GM23338 (cell line): Measurements from ENCODE around the gene SNTB2. TPM values are rescaled to one million over a fixed set of nuclear protein-coding genes. Genes with fewer than 3 reads are reported as not detected.

Experiments
- ATAC-seq: fragments of 200-7000 bp; cut with Tn5 transposase; 3 replicates; pipeline ENCODE4 v1.9.1; 2020
- DNase-seq: peaks from one replicate; pipeline ENCODE4 v3.0.0-alpha.2; 2015; ENCODE audit warnings: low spot score
- H2AFZ ChIP-seq: fragments of 200-600 bp; sonication (generic); 2 replicates; pipeline ENCODE4 v1.8.0; 2016; ENCODE audit warnings: antibody characterized with exemption, mild to moderate bottlenecking, moderate library complexity
- H3F3A ChIP-seq: fragments of 200-600 bp; sonication (generic); replicated peaks from 2 replicates; pipeline ENCODE4 v1.8.0; 2017; ENCODE audit warnings: antibody characterized with exemption, mixed run types, low read depth
- H3K27ac ChIP-seq: fragments of 200-600 bp; sonication (generic); 2 replicates; pipeline ENCODE4 v1.6.1; 2016; ENCODE audit warnings: low read depth
- H3K27me3 ChIP-seq: fragments of 200-600 bp; sonication (generic); 2 replicates; pipeline ENCODE4 v1.8.0; 2016; ENCODE audit warnings: mild to moderate bottlenecking, mixed run types, moderate library complexity; ENCODE audit not compliant: insufficient read depth
- H3K36me3 ChIP-seq: fragments of 200-600 bp; sonication (generic); 2 replicates; pipeline ENCODE4 v1.8.0; 2016; ENCODE audit warnings: mild to moderate bottlenecking; ENCODE audit not compliant: insufficient read depth
- H3K4me1 ChIP-seq: fragments of 200-600 bp; sonication (generic); 2 replicates; pipeline ENCODE4 v1.8.0; 2016; ENCODE audit warnings: mild to moderate bottlenecking, moderate library complexity; ENCODE audit not compliant: insufficient read depth
- H3K4me2 ChIP-seq: fragments of 200-600 bp; sonication (generic); 2 replicates; pipeline ENCODE4 v1.7.1; 2017; ENCODE audit warnings: mixed run types
- H3K4me3 ChIP-seq: fragments of 200-600 bp; sonication (generic); 2 replicates; pipeline ENCODE4 v1.6.1; 2016; ENCODE audit warnings: mixed run types
- H3K79me2 ChIP-seq: fragments of 200-600 bp; sonication (generic); replicated peaks from 2 replicates; pipeline ENCODE4 v1.8.0; 2017; ENCODE audit warnings: mild to moderate bottlenecking; ENCODE audit not compliant: insufficient read depth
- H3K9me2 ChIP-seq: fragments of 200-600 bp; sonication (generic); 2 replicates; pipeline ENCODE4 v1.8.0; 2017; ENCODE audit not compliant: insufficient read depth
- H4K20me1 ChIP-seq: fragments of 200-600 bp; sonication (generic); replicated peaks from 2 replicates; pipeline ENCODE4 v1.8.0; 2017; ENCODE audit warnings: mild to moderate bottlenecking; ENCODE audit not compliant: insufficient read depth
- H3K27ac Mint-ChIP-seq: 2 replicates; pipeline ENCODE4 v1.8.0; 2020; ENCODE audit warnings: inconsistent platforms, mild to moderate bottlenecking, moderate library complexity, mixed read lengths
- H3K27me3 Mint-ChIP-seq: 3 replicates; pipeline ENCODE4 v1.8.0; 2022; ENCODE audit warnings: low read depth, mild to moderate bottlenecking, moderate library complexity, mixed read lengths, inconsistent platforms; ENCODE audit not compliant: insufficient read depth, poor library complexity
- H3K36me3 Mint-ChIP-seq: 3 replicates; pipeline ENCODE4 v1.8.0; 2021; ENCODE audit warnings: low read depth, mild to moderate bottlenecking, inconsistent platforms, moderate library complexity, mixed read lengths
- H3K4me1 Mint-ChIP-seq: 3 replicates; pipeline ENCODE4 v1.8.0; 2020; ENCODE audit warnings: mild to moderate bottlenecking, inconsistent platforms, mixed read lengths
- H3K4me3 Mint-ChIP-seq: 3 replicates; pipeline ENCODE4 v1.8.0; 2021; ENCODE audit warnings: moderate library complexity, mild to moderate bottlenecking, inconsistent platforms, mixed read lengths
- H3K9me3 Mint-ChIP-seq: 3 replicates; pipeline ENCODE4 v1.8.0; 2020; ENCODE audit warnings: moderate library complexity, mild to moderate bottlenecking, inconsistent platforms, mixed read lengths
- CREB1 ChIP-seq: fragments of 250-450 bp; sonication (Bioruptor Pico); IDR thresholded peaks from 2 replicates; pipeline ENCODE4 v1.5.0; 2020; ENCODE audit warnings: low read depth, mild to moderate bottlenecking, moderate library complexity
- CTCF ChIP-seq, 2 experiments: fragments of 200-600 bp in 1 of 2; sonication (generic) in 1 of 2; conservative IDR thresholded peaks; 2 replicates each; pipeline versions ENCODE4 v1.5.1 to v1.6.1; 2016 to 2017; ENCODE audit warnings: antibody characterized with exemption in 2 of 2, low read depth in 2 of 2, mild to moderate bottlenecking in 2 of 2, moderate library complexity in 1 of 2
- ETS1 ChIP-seq: IDR thresholded peaks from 2 replicates; pipeline ENCODE4 v1.6.1; 2016; ENCODE audit warnings: antibody characterized with exemption
- EZH2 ChIP-seq: fragments of 200-600 bp; sonication (generic); IDR thresholded peaks from one replicate; pipeline ENCODE4 v1.8.0; 2017; ENCODE audit warnings: antibody characterized with exemption, mild to moderate bottlenecking, low read depth; ENCODE audit not compliant: unreplicated experiment
- EZH2phosphoT487 ChIP-seq: fragments of 200-600 bp; sonication (generic); IDR thresholded peaks from one replicate; pipeline ENCODE4 v1.8.1; 2018; ENCODE audit warnings: antibody characterized with exemption; ENCODE audit not compliant: unreplicated experiment
- JUNB ChIP-seq: IDR thresholded peaks from one replicate; pipeline ENCODE4 v1.6.1; 2016; ENCODE audit warnings: antibody characterized with exemption; ENCODE audit not compliant: unreplicated experiment
- NANOG ChIP-seq: IDR thresholded peaks from 2 replicates; pipeline ENCODE4 v1.6.1; 2016; ENCODE audit warnings: antibody characterized with exemption, borderline replicate concordance
- POLR2AphosphoS5 ChIP-seq: IDR thresholded peaks from 2 replicates; pipeline ENCODE4 v1.6.1; 2016; ENCODE audit warnings: antibody characterized with exemption, low read depth
- REST ChIP-seq: IDR thresholded peaks from one replicate; pipeline ENCODE4 v1.6.1; 2018; ENCODE audit warnings: antibody characterized with exemption; ENCODE audit not compliant: unreplicated experiment
- STAT1 ChIP-seq: IDR thresholded peaks from one replicate; pipeline ENCODE4 v1.6.1; 2016; ENCODE audit warnings: antibody characterized with exemption; ENCODE audit not compliant: unreplicated experiment
- ZNF114 ChIP-seq: fragments of 250-450 bp; sonication (Bioruptor Pico); IDR thresholded peaks from 2 replicates; pipeline ENCODE4 v1.5.0; 2020; ENCODE audit warnings: mild to moderate bottlenecking, moderate library complexity
- ZNF331 ChIP-seq: fragments of 250-450 bp; sonication (Bioruptor Pico); IDR thresholded peaks from 2 replicates; pipeline ENCODE4 v1.5.0; 2020; ENCODE audit warnings: low read depth, mild to moderate bottlenecking, moderate library complexity
- polyA plus RNA-seq: library from polyadenylated mRNA; unstranded; fragments of >200 nt; fragmentation: Nextera tagmentation; extraction: Ambion mirVana; gene quantifications from 2 replicates; pipeline ENCODE4 v1.2.1, GENCODE V29; 2016
- total RNA-seq: library from RNA; depleted of rRNA; stranded (reverse); fragments of >200 nt; shearing (Covaris generic); gene quantifications from 2 replicates; pipeline ENCODE4 v1.2.3, GENCODE V29; 2014
- TF ChIP-seq, protein P1 (sequence below): fragments of 250-450 bp; sonication (Bioruptor Pico); IDR thresholded peaks from 2 replicates; pipeline ENCODE4 v1.5.0; 2020; ENCODE audit warnings: mild to moderate bottlenecking, moderate library complexity

The SNTB2 gene
- total and polyA plus RNA-seq, 2 experiments from 2014 or later = 4.8 to 42.7 TPM

- H3K4me1 ChIP-seq = no peaks in the 10 kb centered on the region
- ATAC-seq (no peak), DNase-seq (no peak)
- H4K20me1 ChIP-seq = peaks cover 8% of the 10 kb centered on the region; the same call in 1 of the 2 replicates
- H2AFZ ChIP-seq = no peak overlapping the region
- no peak overlapping the region for H3K4me2 ChIP-seq
- H3K4me3 ChIP-seq = no peak overlapping the region
- H3K9me2 ChIP-seq = no peaks in the 10 kb centered on the region
- no peak overlapping the region for H3K4me3 Mint-ChIP-seq
- no peaks in the 10 kb centered on the region for H3K4me1 Mint-ChIP-seq
- H3K27me3 ChIP-seq = no peaks in the 10 kb centered on the region
- TF ChIP-seq, protein P1, sequence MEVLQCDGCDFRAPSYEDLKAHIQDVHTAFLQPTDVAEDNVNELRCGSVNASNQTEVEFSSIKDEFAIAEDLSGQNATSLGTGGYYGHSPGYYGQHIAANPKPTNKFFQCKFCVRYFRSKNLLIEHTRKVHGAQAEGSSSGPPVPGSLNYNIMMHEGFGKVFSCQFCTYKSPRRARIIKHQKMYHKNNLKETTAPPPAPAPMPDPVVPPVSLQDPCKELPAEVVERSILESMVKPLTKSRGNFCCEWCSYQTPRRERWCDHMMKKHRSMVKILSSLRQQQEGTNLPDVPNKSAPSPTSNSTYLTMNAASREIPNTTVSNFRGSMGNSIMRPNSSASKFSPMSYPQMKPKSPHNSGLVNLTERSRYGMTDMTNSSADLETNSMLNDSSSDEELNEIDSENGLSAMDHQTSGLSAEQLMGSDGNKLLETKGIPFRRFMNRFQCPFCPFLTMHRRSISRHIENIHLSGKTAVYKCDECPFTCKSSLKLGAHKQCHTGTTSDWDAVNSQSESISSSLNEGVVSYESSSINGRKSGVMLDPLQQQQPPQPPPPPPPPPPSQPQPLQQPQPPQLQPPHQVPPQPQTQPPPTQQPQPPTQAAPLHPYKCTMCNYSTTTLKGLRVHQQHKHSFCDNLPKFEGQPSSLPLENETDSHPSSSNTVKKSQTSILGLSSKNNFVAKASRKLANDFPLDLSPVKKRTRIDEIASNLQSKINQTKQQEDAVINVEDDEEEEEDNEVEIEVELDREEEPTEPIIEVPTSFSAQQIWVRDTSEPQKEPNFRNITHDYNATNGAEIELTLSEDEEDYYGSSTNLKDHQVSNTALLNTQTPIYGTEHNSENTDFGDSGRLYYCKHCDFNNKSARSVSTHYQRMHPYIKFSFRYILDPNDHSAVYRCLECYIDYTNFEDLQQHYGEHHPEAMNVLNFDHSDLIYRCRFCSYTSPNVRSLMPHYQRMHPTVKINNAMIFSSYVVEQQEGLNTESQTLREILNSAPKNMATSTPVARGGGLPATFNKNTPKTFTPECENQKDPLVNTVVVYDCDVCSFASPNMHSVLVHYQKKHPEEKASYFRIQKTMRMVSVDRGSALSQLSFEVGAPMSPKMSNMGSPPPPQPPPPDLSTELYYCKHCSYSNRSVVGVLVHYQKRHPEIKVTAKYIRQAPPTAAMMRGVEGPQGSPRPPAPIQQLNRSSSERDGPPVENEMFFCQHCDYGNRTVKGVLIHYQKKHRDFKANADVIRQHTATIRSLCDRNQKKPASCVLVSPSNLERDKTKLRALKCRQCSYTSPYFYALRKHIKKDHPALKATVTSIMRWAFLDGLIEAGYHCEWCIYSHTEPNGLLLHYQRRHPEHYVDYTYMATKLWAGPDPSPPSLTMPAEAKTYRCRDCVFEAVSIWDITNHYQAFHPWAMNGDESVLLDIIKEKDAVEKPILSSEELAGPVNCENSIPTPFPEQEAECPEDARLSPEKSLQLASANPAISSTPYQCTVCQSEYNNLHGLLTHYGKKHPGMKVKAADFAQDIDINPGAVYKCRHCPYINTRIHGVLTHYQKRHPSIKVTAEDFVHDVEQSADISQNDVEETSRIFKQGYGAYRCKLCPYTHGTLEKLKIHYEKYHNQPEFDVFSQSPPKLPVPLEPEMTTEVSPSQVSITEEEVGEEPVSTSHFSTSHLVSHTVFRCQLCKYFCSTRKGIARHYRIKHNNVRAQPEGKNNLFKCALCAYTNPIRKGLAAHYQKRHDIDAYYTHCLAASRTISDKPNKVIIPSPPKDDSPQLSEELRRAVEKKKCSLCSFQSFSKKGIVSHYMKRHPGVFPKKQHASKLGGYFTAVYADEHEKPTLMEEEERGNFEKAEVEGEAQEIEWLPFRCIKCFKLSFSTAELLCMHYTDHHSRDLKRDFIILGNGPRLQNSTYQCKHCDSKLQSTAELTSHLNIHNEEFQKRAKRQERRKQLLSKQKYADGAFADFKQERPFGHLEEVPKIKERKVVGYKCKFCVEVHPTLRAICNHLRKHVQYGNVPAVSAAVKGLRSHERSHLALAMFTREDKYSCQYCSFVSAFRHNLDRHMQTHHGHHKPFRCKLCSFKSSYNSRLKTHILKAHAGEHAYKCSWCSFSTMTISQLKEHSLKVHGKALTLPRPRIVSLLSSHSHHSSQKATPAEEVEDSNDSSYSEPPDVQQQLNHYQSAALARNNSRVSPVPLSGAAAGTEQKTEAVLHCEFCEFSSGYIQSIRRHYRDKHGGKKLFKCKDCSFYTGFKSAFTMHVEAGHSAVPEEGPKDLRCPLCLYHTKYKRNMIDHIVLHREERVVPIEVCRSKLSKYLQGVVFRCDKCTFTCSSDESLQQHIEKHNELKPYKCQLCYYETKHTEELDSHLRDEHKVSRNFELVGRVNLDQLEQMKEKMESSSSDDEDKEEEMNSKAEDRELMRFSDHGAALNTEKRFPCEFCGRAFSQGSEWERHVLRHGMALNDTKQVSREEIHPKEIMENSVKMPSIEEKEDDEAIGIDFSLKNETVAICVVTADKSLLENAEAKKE (CRISPR knock-in tag) = no peak
- TF ChIP-seq JUNB (no peak), CREB1 (no peak), STAT1 (no peak), ETS1 (no peak), NANOG (no peak), EZH2 (no peak), POLR2AphosphoS5 (no peak), ZNF114 (no peak), EZH2phosphoT487 (no peak), REST (no peak), CTCF (conservative IDR thresholded peaks at IDR 0.05; ENCODE audit: low read depth in 2 of 2) (no peak), ZNF331 (CRISPR knock-in tag) (no peak)
- H3K27ac ChIP-seq = no peak overlapping the region
- H3F3A ChIP-seq = 0 out of 2 replicates have a peak, but pooled peaks cover 3% of the 10 kb centered on the region
- no peaks in the 10 kb centered on the region for H3K27me3 Mint-ChIP-seq
- no peak overlapping the region for H3K27ac Mint-ChIP-seq
- H3K36me3 Mint-ChIP-seq = no peaks in the 10 kb centered on the region
- H3K9me3 Mint-ChIP-seq = no peaks in the 10 kb centered on the region
- no peaks in the 10 kb centered on the region for H3K36me3 ChIP-seq
- peaks cover 28% of the 10 kb centered on the region for H3K79me2 ChIP-seq
Measured at GRCh38 chr16:69237296-69237695, 50.3 kb downstream of the SNTB2 start.
